Neural cell (in vitro differentiated cells): ENCODE measurements around the gene GBE1. TPM values are rescaled to one million over a fixed set of nuclear protein-coding genes. Genes with fewer than 3 reads are reported as not detected.

ENCODE experiments used
- H2AFZ ChIP-seq: fragments of 200-600, 300-800 bp; sonication (generic), shearing (Covaris generic); 2 replicates; pipeline ENCODE4 v1.6.0; 2014; ENCODE audit warnings: low read depth, mild to moderate bottlenecking, antibody characterized with exemption, low read length, moderate library complexity
- H3F3A ChIP-seq: fragments of 200-600 bp; shearing (Covaris generic); 2 replicates; pipeline ENCODE4 v1.6.1; 2016; ENCODE audit warnings: mild to moderate bottlenecking, moderate library complexity, mixed read lengths, antibody characterized with exemption, low read length; ENCODE audit not compliant: insufficient read depth, poor library complexity, severe bottlenecking
- H3K27ac ChIP-seq: fragments of 200-600, 300-800 bp; sonication (generic), shearing (Covaris generic); 2 replicates; pipeline ENCODE4 v1.5.1; 2014; ENCODE audit warnings: mild to moderate bottlenecking, low read length, moderate library complexity
- H3K27me3 ChIP-seq: fragments of 300-800, 200-600 bp; sonication (generic), shearing (Covaris generic); 2 replicates; pipeline ENCODE4 v1.6.0; 2014; ENCODE audit warnings: mild to moderate bottlenecking, low read depth, low read length, moderate library complexity; ENCODE audit not compliant: insufficient read depth
- H3K36me3 ChIP-seq: fragments of 300-800, 200-600 bp; sonication (generic), shearing (Covaris generic); 2 replicates; pipeline ENCODE4 v1.5.1; 2014; ENCODE audit warnings: mild to moderate bottlenecking, antibody characterized with exemption, low read length, moderate library complexity; ENCODE audit not compliant: insufficient read depth
- H3K4me2 ChIP-seq: fragments of 300-800, 200-600 bp; sonication (generic), shearing (Covaris generic); 2 replicates; pipeline ENCODE4 v1.6.0; 2014; ENCODE audit warnings: mild to moderate bottlenecking, low read length
- H3K4me3 ChIP-seq: fragments of 300-800, 200-600 bp; sonication (generic), shearing (Covaris generic); 2 replicates; pipeline ENCODE4 v1.5.1; 2014; ENCODE audit warnings: mild to moderate bottlenecking, low read length, moderate library complexity
- H3K79me2 ChIP-seq: fragments of 200-600 bp; shearing (Covaris generic); replicated peaks from 2 replicates; pipeline ENCODE4 v1.6.0; 2014; ENCODE audit warnings: mild to moderate bottlenecking, low read length, moderate library complexity; ENCODE audit not compliant: insufficient read depth
- H3K9ac ChIP-seq: fragments of 300-800, 200-600 bp; sonication (generic), shearing (Covaris generic); 2 replicates; pipeline ENCODE4 v1.6.1; 2016; ENCODE audit warnings: mild to moderate bottlenecking, low read length, mixed read lengths
- H3K9me2 ChIP-seq: fragments of 200-600 bp; shearing (Covaris generic); 2 replicates; pipeline ENCODE4 v1.6.1; 2016; ENCODE audit warnings: mild to moderate bottlenecking, low read length, mixed read lengths; ENCODE audit not compliant: insufficient read depth
- H3K9me3 ChIP-seq: fragments of 200-600, 300-800 bp; sonication (generic), shearing (Covaris generic); 2 replicates; pipeline ENCODE4 v1.6.1; 2016; ENCODE audit warnings: mild to moderate bottlenecking, mixed run types, low read length, moderate library complexity, mixed read lengths
- H4K20me1 ChIP-seq: fragments of 200-600 bp; shearing (Covaris generic); 2 replicates; pipeline ENCODE4 v1.6.1; 2016; ENCODE audit warnings: mild to moderate bottlenecking, mixed run types; ENCODE audit not compliant: insufficient read depth
- CTCF ChIP-seq: fragments of 450-650 bp; IDR thresholded peaks from 2 replicates; pipeline ENCODE4 v1.5.1; 2014; ENCODE audit warnings: antibody characterized with exemption, mild to moderate bottlenecking, moderate library complexity; ENCODE audit not compliant: poor library complexity, severe bottlenecking
- EP300 ChIP-seq: fragments of 450-650 bp; conservative IDR thresholded peaks from 2 replicates; pipeline ENCODE4 v1.6.1; 2014; ENCODE audit warnings: antibody characterized with exemption, mild to moderate bottlenecking, moderate library complexity; ENCODE audit not compliant: poor library complexity, severe bottlenecking
- EZH2 ChIP-seq: fragments of 200-600, 300-800 bp; shearing (Covaris generic), sonication (generic); IDR thresholded peaks from 2 replicates; pipeline ENCODE4 v1.6.1; 2014; ENCODE audit warnings: antibody characterized with exemption, low read length, borderline replicate concordance, mild to moderate bottlenecking; ENCODE audit not compliant: insufficient read depth, poor library complexity, severe bottlenecking
- MXI1 ChIP-seq: fragments of 450-650 bp; conservative IDR thresholded peaks from 2 replicates; pipeline ENCODE4 v1.6.1; 2014; ENCODE audit warnings: antibody characterized with exemption, mild to moderate bottlenecking; ENCODE audit not compliant: poor library complexity, severe bottlenecking
- POLR2AphosphoS5 ChIP-seq: IDR thresholded peaks from 2 replicates; pipeline ENCODE4 v1.6.1; 2012
- RAD21 ChIP-seq: fragments of 450-650 bp; conservative IDR thresholded peaks from 2 replicates; pipeline ENCODE4 v1.6.1; 2014; ENCODE audit warnings: antibody characterized with exemption, mild to moderate bottlenecking, moderate library complexity
- REST ChIP-seq: IDR thresholded peaks from 2 replicates; pipeline ENCODE4 v1.6.1; 2012; ENCODE audit warnings: borderline replicate concordance
- SMC3 ChIP-seq: fragments of 450-650 bp; conservative IDR thresholded peaks from 2 replicates; pipeline ENCODE4 v1.6.1; 2014; ENCODE audit warnings: antibody characterized with exemption, mild to moderate bottlenecking, moderate library complexity; ENCODE audit not compliant: poor library complexity
- TAF1 ChIP-seq: IDR thresholded peaks from 2 replicates; pipeline ENCODE4 v1.6.1; 2012; ENCODE audit warnings: low read depth
- polyA plus RNA-seq: library from polyadenylated mRNA; depleted of rRNA; stranded (reverse); fragments of >200 nt; gene quantifications from 2 replicates; pipeline ENCODE4 v1.2.3, GENCODE V29; 2014

The GBE1 gene
- polyA plus RNA-seq, 1 donor from 2014 or later, result 2.4 TPM

DNA sequence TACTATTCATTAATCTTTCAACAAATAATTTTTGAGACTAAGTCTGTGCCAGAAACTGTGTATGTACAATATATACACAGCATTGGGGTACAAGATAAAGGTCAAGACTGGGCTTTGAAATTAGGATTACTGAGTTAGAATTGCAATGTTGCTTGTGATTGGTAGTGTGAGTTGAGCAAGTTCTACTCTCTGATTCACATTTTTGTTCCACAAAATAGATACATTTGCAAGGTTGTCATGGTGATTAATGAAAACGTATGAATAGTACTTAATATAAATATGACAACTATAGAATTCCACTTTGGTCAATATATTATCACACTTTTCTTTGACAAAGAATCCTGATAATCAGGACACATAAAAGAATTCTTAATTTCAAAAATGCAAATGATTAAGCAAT, 314.6 kb downstream of the GBE1 start:
- Histone ChIP-seq H3K9me2 (no peaks in the 10 kb centered on the region), H3K27ac (no peak overlapping the region)
- TF ChIP-seq RAD21 (no peak), CTCF (no peak), TAF1 (no peak), MXI1 (no peak), EZH2 (no peak), REST (no peak), SMC3 (no peak), POLR2AphosphoS5 (no peak), EP300 (no peak)

DNA sequence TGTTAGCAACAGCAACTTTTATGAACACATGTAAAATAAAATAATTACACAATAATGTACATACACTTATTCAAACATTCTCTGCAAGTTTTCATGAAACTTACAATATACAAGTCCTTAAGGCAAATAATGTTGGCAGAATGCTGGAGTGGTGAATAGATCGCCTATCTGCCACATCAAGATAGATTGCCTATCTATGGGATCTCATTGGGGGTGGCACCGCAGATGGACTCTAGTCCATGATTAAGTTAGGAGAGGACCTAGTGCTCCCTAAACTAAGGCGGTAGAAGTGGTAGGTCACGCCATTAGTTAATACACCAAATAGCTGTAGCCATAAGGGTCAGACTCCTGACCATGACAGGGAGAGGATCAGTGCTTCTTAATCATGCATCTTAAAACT, 315.7 kb downstream of the GBE1 start:
- Histone ChIP-seq H3K36me3 (no peaks in the 10 kb centered on the region), H3K9me3 (no peaks in the 10 kb centered on the region), H4K20me1 (no peaks in the 10 kb centered on the region), H3K27me3 (no peaks in the 10 kb centered on the region), H3K27ac (no peak overlapping the region), H3K9ac (no peak overlapping the region), H3K9me2 (no peaks in the 10 kb centered on the region), H3F3A (no peaks in the 10 kb centered on the region), H2AFZ (no peak overlapping the region), H3K4me3 (no peak overlapping the region), H3K79me2 (no peaks in the 10 kb centered on the region), H3K4me2 (no peak overlapping the region)
- TF ChIP-seq POLR2AphosphoS5 (no peak), EZH2 (no peak), CTCF (no peak), EP300 (no peak), TAF1 (no peak), RAD21 (no peak), REST (no peak), SMC3 (no peak), MXI1 (no peak)

More for the DNA sequence above, 314.6 kb downstream of the GBE1 start:
- no peak overlapping the region for H2AFZ ChIP-seq
- no peak overlapping the region for H3K4me3 ChIP-seq
- H3K36me3 ChIP-seq, result no peaks in the 10 kb centered on the region
- no peaks in the 10 kb centered on the region for H3K27me3 ChIP-seq
- no peaks in the 10 kb centered on the region for H3K9me3 ChIP-seq
- H3F3A ChIP-seq, result no peaks in the 10 kb centered on the region
- no peaks in the 10 kb centered on the region for H3K79me2 ChIP-seq
- no peak overlapping the region for H3K9ac ChIP-seq
- H4K20me1 ChIP-seq, result no peaks in the 10 kb centered on the region
- no peak overlapping the region for H3K4me2 ChIP-seq
